GM23338 (cell line): ENCODE results near the gene MRAS. TPM values are rescaled to one million over a fixed set of nuclear protein-coding genes. Genes with fewer than 3 reads are reported as not detected.

Experiments
- ATAC-seq: fragments of 200-7000 bp; cut with Tn5 transposase; 3 replicates; pipeline ENCODE4 v1.9.1; 2020
- DNase-seq: peaks from one replicate; pipeline ENCODE4 v3.0.0-alpha.2; 2015; ENCODE audit warnings: low spot score
- H2AFZ ChIP-seq: fragments of 200-600 bp; sonication (generic); 2 replicates; pipeline ENCODE4 v1.8.0; 2016; ENCODE audit warnings: antibody characterized with exemption, mild to moderate bottlenecking, moderate library complexity
- H3F3A ChIP-seq: fragments of 200-600 bp; sonication (generic); replicated peaks from 2 replicates; pipeline ENCODE4 v1.8.0; 2017; ENCODE audit warnings: antibody characterized with exemption, mixed run types, low read depth
- H3K27ac ChIP-seq: fragments of 200-600 bp; sonication (generic); 2 replicates; pipeline ENCODE4 v1.6.1; 2016; ENCODE audit warnings: low read depth
- H3K27me3 ChIP-seq: fragments of 200-600 bp; sonication (generic); 2 replicates; pipeline ENCODE4 v1.8.0; 2016; ENCODE audit warnings: mild to moderate bottlenecking, mixed run types, moderate library complexity; ENCODE audit not compliant: insufficient read depth
- H3K36me3 ChIP-seq: fragments of 200-600 bp; sonication (generic); 2 replicates; pipeline ENCODE4 v1.8.0; 2016; ENCODE audit warnings: mild to moderate bottlenecking; ENCODE audit not compliant: insufficient read depth
- H3K4me1 ChIP-seq: fragments of 200-600 bp; sonication (generic); 2 replicates; pipeline ENCODE4 v1.8.0; 2016; ENCODE audit warnings: mild to moderate bottlenecking, moderate library complexity; ENCODE audit not compliant: insufficient read depth
- H3K4me2 ChIP-seq: fragments of 200-600 bp; sonication (generic); 2 replicates; pipeline ENCODE4 v1.7.1; 2017; ENCODE audit warnings: mixed run types
- H3K4me3 ChIP-seq: fragments of 200-600 bp; sonication (generic); 2 replicates; pipeline ENCODE4 v1.6.1; 2016; ENCODE audit warnings: mixed run types
- H3K79me2 ChIP-seq: fragments of 200-600 bp; sonication (generic); replicated peaks from 2 replicates; pipeline ENCODE4 v1.8.0; 2017; ENCODE audit warnings: mild to moderate bottlenecking; ENCODE audit not compliant: insufficient read depth
- H3K9me2 ChIP-seq: fragments of 200-600 bp; sonication (generic); 2 replicates; pipeline ENCODE4 v1.8.0; 2017; ENCODE audit not compliant: insufficient read depth
- H4K20me1 ChIP-seq: fragments of 200-600 bp; sonication (generic); replicated peaks from 2 replicates; pipeline ENCODE4 v1.8.0; 2017; ENCODE audit warnings: mild to moderate bottlenecking; ENCODE audit not compliant: insufficient read depth
- H3K27ac Mint-ChIP-seq: 2 replicates; pipeline ENCODE4 v1.8.0; 2020; ENCODE audit warnings: inconsistent platforms, mild to moderate bottlenecking, moderate library complexity, mixed read lengths
- H3K27me3 Mint-ChIP-seq: 3 replicates; pipeline ENCODE4 v1.8.0; 2022; ENCODE audit warnings: low read depth, mild to moderate bottlenecking, moderate library complexity, mixed read lengths, inconsistent platforms; ENCODE audit not compliant: insufficient read depth, poor library complexity
- H3K36me3 Mint-ChIP-seq: 3 replicates; pipeline ENCODE4 v1.8.0; 2021; ENCODE audit warnings: low read depth, mild to moderate bottlenecking, inconsistent platforms, moderate library complexity, mixed read lengths
- H3K4me1 Mint-ChIP-seq: 3 replicates; pipeline ENCODE4 v1.8.0; 2020; ENCODE audit warnings: mild to moderate bottlenecking, inconsistent platforms, mixed read lengths
- H3K4me3 Mint-ChIP-seq: 3 replicates; pipeline ENCODE4 v1.8.0; 2021; ENCODE audit warnings: moderate library complexity, mild to moderate bottlenecking, inconsistent platforms, mixed read lengths
- H3K9me3 Mint-ChIP-seq: 3 replicates; pipeline ENCODE4 v1.8.0; 2020; ENCODE audit warnings: moderate library complexity, mild to moderate bottlenecking, inconsistent platforms, mixed read lengths
- EZH2 ChIP-seq: fragments of 200-600 bp; sonication (generic); IDR thresholded peaks from one replicate; pipeline ENCODE4 v1.8.0; 2017; ENCODE audit warnings: antibody characterized with exemption, mild to moderate bottlenecking, low read depth; ENCODE audit not compliant: unreplicated experiment
- NANOG ChIP-seq: IDR thresholded peaks from 2 replicates; pipeline ENCODE4 v1.6.1; 2016; ENCODE audit warnings: antibody characterized with exemption, borderline replicate concordance
- POLR2AphosphoS5 ChIP-seq: IDR thresholded peaks from 2 replicates; pipeline ENCODE4 v1.6.1; 2016; ENCODE audit warnings: antibody characterized with exemption, low read depth
- STAT1 ChIP-seq: IDR thresholded peaks from one replicate; pipeline ENCODE4 v1.6.1; 2016; ENCODE audit warnings: antibody characterized with exemption; ENCODE audit not compliant: unreplicated experiment
- ZNF114 ChIP-seq: fragments of 250-450 bp; sonication (Bioruptor Pico); IDR thresholded peaks from 2 replicates; pipeline ENCODE4 v1.5.0; 2020; ENCODE audit warnings: mild to moderate bottlenecking, moderate library complexity
- ZNF331 ChIP-seq: fragments of 250-450 bp; sonication (Bioruptor Pico); IDR thresholded peaks from 2 replicates; pipeline ENCODE4 v1.5.0; 2020; ENCODE audit warnings: low read depth, mild to moderate bottlenecking, moderate library complexity
- polyA plus RNA-seq: library from polyadenylated mRNA; unstranded; fragments of >200 nt; fragmentation: Nextera tagmentation; extraction: Ambion mirVana; gene quantifications from 2 replicates; pipeline ENCODE4 v1.2.1, GENCODE V29; 2016
- total RNA-seq: library from RNA; depleted of rRNA; stranded (reverse); fragments of >200 nt; shearing (Covaris generic); gene quantifications from 2 replicates; pipeline ENCODE4 v1.2.3, GENCODE V29; 2014
- TF ChIP-seq, protein P1 (sequence below): IDR thresholded peaks from one replicate; pipeline ENCODE4 v1.6.1; 2018; ENCODE audit warnings: antibody characterized with exemption; ENCODE audit not compliant: unreplicated experiment
- TF ChIP-seq, protein P2 (sequence below), 2 experiments: fragments of 200-600 bp in 1 of 2; sonication (generic) in 1 of 2; conservative IDR thresholded peaks; 2 replicates each; pipeline versions ENCODE4 v1.5.1 to v1.6.1; 2016 to 2017; ENCODE audit warnings: antibody characterized with exemption in 2 of 2, low read depth in 2 of 2, mild to moderate bottlenecking in 2 of 2, moderate library complexity in 1 of 2
- TF ChIP-seq, protein P3 (sequence below): IDR thresholded peaks from 2 replicates; pipeline ENCODE4 v1.6.1; 2016; ENCODE audit warnings: antibody characterized with exemption

Gene MRAS
- total and polyA plus RNA-seq, 2 experiments from 2014 or later, result 9.1 to 10.2 TPM

DNA sequence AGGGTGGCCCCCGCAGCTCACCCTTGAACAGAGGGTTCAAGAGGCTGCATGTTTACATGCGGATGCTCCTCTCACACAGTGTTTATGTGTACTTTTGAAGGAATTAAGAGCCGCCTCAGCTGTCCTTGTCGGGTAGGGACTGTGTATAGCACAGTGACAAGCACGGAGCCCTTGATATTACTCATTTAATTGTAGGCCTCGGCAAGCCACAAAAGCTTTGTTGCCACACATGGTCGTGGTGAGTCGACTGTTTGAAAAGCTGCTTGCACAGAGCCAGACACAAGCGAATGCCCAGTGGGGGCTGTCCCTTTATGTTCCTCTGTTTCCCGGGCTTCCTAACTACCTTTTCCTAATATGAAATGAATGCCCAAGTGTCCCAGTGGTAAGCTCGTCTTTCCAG is 90.5 kb downstream of the MRAS start (continued):
- TF ChIP-seq, protein P1, sequence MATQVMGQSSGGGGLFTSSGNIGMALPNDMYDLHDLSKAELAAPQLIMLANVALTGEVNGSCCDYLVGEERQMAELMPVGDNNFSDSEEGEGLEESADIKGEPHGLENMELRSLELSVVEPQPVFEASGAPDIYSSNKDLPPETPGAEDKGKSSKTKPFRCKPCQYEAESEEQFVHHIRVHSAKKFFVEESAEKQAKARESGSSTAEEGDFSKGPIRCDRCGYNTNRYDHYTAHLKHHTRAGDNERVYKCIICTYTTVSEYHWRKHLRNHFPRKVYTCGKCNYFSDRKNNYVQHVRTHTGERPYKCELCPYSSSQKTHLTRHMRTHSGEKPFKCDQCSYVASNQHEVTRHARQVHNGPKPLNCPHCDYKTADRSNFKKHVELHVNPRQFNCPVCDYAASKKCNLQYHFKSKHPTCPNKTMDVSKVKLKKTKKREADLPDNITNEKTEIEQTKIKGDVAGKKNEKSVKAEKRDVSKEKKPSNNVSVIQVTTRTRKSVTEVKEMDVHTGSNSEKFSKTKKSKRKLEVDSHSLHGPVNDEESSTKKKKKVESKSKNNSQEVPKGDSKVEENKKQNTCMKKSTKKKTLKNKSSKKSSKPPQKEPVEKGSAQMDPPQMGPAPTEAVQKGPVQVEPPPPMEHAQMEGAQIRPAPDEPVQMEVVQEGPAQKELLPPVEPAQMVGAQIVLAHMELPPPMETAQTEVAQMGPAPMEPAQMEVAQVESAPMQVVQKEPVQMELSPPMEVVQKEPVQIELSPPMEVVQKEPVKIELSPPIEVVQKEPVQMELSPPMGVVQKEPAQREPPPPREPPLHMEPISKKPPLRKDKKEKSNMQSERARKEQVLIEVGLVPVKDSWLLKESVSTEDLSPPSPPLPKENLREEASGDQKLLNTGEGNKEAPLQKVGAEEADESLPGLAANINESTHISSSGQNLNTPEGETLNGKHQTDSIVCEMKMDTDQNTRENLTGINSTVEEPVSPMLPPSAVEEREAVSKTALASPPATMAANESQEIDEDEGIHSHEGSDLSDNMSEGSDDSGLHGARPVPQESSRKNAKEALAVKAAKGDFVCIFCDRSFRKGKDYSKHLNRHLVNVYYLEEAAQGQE, result no peak
- TF ChIP-seq NANOG (no peak), STAT1 (no peak), ZNF331 (CRISPR knock-in tag) (no peak)

DNA sequence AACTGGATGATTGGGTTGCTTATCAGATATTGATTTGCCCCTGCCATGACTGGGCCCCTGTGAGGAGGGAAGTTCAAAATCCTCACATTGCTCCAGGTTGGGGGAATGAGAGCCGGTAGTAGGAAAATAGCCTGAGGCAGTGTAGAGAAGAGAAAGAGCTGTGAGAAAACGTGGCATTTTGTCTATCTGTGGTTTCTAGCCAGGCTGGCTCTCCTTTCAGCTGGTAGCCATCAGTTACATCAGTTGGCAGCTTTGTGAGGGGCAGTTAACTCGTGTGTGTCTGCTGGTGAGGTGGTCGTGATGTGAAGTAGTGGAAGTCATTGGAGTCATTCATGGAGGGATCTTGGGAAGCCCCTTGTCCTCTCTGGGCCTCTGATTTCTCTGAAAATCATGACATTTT is 91.3 kb downstream of the MRAS start:
- peaks cover 17% of the 10 kb centered on the region for H3K4me1 Mint-ChIP-seq
- DNase-seq (no peak), ATAC-seq (no peak)
- no peaks in the 10 kb centered on the region for H3F3A ChIP-seq
- H4K20me1 ChIP-seq, result peaks cover 11% of the 10 kb centered on the region
- no peaks in the 10 kb centered on the region for H3K79me2 ChIP-seq
- no peaks in the 10 kb centered on the region; the same call in 2 of the 3 replicates for H3K9me3 Mint-ChIP-seq
- no peak overlapping the region for H2AFZ ChIP-seq
- peaks cover 7% of the 10 kb centered on the region; the same call in 1 of the 2 replicates for H3K4me1 ChIP-seq
- TF ChIP-seq EZH2 (no peak), NANOG (no peak), STAT1 (no peak)
- TF ChIP-seq, protein P1, result no peak
- H3K27me3 Mint-ChIP-seq, result peaks cover 23% of the 10 kb centered on the region
- H3K4me3 ChIP-seq, result no peak overlapping the region
- no peak overlapping the region for H3K27ac ChIP-seq
- H3K36me3 Mint-ChIP-seq, result peaks cover 2% of the 10 kb centered on the region; the same call in 1 of the 3 replicates
- H3K27ac Mint-ChIP-seq, result no peak overlapping the region
- H3K9me2 ChIP-seq, result no peaks in the 10 kb centered on the region
- peaks cover 24% of the 10 kb centered on the region for H3K27me3 ChIP-seq
- no peaks in the 10 kb centered on the region for H3K36me3 ChIP-seq
- H3K4me2 ChIP-seq, result no peak overlapping the region
- no peak overlapping the region for H3K4me3 Mint-ChIP-seq

DNA sequence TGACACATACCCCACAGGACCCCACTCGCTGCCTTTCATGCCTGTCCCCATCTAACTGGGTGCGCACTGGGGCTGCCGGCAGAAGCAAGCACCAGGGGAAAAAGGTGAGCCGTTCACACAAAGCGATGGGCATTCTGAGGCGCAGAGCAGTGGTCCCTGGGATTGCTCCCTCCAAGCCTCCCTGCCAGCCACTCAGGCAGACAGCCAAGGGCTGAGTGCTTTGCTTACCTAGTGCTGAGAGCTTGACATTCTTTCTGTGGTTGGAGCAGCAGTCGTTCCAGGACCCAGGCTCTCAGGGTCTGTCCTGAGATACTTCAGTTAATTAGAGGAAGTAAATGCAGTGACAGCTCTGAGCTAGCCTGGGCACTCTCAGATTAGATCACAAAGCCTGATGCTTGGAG is 91.7 kb downstream of the MRAS start:
- no peaks in the 10 kb centered on the region for H3F3A ChIP-seq
- no peaks in the 10 kb centered on the region for H3K9me2 ChIP-seq
- no peaks in the 10 kb centered on the region for H3K36me3 ChIP-seq
- no peak overlapping the region for H2AFZ ChIP-seq
- no peak overlapping the region for H3K27ac ChIP-seq
- Mint-ChIP-seq H3K4me1 (peaks cover 17% of the 10 kb centered on the region), H3K27me3 (peaks cover 23% of the 10 kb centered on the region), H3K27ac (no peak overlapping the region), H3K36me3 (peaks cover 2% of the 10 kb centered on the region; the same call in 1 of the 3 replicates), H3K4me3 (no peak overlapping the region), H3K9me3 (no peaks in the 10 kb centered on the region; the same call in 2 of the 3 replicates)
- TF ChIP-seq, protein P2, sequence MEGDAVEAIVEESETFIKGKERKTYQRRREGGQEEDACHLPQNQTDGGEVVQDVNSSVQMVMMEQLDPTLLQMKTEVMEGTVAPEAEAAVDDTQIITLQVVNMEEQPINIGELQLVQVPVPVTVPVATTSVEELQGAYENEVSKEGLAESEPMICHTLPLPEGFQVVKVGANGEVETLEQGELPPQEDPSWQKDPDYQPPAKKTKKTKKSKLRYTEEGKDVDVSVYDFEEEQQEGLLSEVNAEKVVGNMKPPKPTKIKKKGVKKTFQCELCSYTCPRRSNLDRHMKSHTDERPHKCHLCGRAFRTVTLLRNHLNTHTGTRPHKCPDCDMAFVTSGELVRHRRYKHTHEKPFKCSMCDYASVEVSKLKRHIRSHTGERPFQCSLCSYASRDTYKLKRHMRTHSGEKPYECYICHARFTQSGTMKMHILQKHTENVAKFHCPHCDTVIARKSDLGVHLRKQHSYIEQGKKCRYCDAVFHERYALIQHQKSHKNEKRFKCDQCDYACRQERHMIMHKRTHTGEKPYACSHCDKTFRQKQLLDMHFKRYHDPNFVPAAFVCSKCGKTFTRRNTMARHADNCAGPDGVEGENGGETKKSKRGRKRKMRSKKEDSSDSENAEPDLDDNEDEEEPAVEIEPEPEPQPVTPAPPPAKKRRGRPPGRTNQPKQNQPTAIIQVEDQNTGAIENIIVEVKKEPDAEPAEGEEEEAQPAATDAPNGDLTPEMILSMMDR (conservative IDR thresholded peaks at IDR 0.05; ENCODE audit: low read depth in 2 of 2), result no peak
- TF ChIP-seq STAT1 (no peak), POLR2AphosphoS5 (no peak), ZNF114 (CRISPR knock-in tag) (no peak), NANOG (no peak)
- TF ChIP-seq, protein P3, sequence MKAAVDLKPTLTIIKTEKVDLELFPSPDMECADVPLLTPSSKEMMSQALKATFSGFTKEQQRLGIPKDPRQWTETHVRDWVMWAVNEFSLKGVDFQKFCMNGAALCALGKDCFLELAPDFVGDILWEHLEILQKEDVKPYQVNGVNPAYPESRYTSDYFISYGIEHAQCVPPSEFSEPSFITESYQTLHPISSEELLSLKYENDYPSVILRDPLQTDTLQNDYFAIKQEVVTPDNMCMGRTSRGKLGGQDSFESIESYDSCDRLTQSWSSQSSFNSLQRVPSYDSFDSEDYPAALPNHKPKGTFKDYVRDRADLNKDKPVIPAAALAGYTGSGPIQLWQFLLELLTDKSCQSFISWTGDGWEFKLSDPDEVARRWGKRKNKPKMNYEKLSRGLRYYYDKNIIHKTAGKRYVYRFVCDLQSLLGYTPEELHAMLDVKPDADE, result no peak
- ATAC-seq (no peak), DNase-seq (peak; percentile 28)
- H3K79me2 ChIP-seq, result no peaks in the 10 kb centered on the region
- no peak overlapping the region for H3K4me2 ChIP-seq
- H3K4me1 ChIP-seq, result peaks cover 7% of the 10 kb centered on the region; the same call in 1 of the 2 replicates
- H3K4me3 ChIP-seq, result no peak overlapping the region
- peaks cover 11% of the 10 kb centered on the region for H4K20me1 ChIP-seq
- H3K27me3 ChIP-seq, result peaks cover 19% of the 10 kb centered on the region
